SU-DHL-6 (cell line): ENCODE results near the gene GRID1.

Source experiments
- CTCF ChIP-seq: fragments of 200-600 bp; sonication (generic); IDR thresholded peaks from one replicate; pipeline ENCODE4 v1.5.1; 2017; ENCODE audit warnings: antibody characterized with exemption, mild to moderate bottlenecking, low read length, moderate library complexity; ENCODE audit not compliant: insufficient read depth, poor library complexity, severe bottlenecking
- EZH2phosphoT487 ChIP-seq: fragments of 200-600 bp; sonication (generic), shearing (Covaris generic); conservative IDR thresholded peaks from 2 replicates; pipeline ENCODE4 v1.6.1; 2018; ENCODE audit warnings: mild to moderate bottlenecking, antibody characterized with exemption, low read length, moderate library complexity, mixed read lengths

- no peak for TF ChIP-seq CTCF
- no peak for TF ChIP-seq EZH2phosphoT487
Observed at GRCh38 chr10:86234107-86234506, 132.5 kb downstream of the GRID1 start.
